ENCODE results near the gene STRIP2.

Gene STRIP2

GRCh38 chr7:129535896-129536295 is 101.7 kb downstream of the STRIP2 start:
- no peak for DNase-seq

GRCh38 chr7:129536323-129536722 is 102.1 kb downstream of the STRIP2 start:
- DNase-seq, result no peak

All from activated CD4-positive, alpha-beta T cell treated with anti-CD3 and anti-CD28 coated beads, Interleukin-2, amount 50 U/mL, for 1 hour (primary cell).